ENCODE results near the gene MB21D2.

- TF ChIP-seq CTCF (IDR thresholded peaks at IDR 0.05) (no peak), POLR2A (IDR thresholded peaks at IDR 0.05) (no peak)
Measured at GRCh38 chr3:192842138-192842537, 75.5 kb downstream of the MB21D2 start.
